Ecto neural progenitor cell (in vitro differentiated cells): ENCODE results near the gene PACRGL.

ENCODE experiments used
- DNase-seq: peaks from one replicate; pipeline ENCODE4 v3.0.0-alpha.2; 2018; ENCODE audit warnings: low spot score

The PACRGL gene

DNA sequence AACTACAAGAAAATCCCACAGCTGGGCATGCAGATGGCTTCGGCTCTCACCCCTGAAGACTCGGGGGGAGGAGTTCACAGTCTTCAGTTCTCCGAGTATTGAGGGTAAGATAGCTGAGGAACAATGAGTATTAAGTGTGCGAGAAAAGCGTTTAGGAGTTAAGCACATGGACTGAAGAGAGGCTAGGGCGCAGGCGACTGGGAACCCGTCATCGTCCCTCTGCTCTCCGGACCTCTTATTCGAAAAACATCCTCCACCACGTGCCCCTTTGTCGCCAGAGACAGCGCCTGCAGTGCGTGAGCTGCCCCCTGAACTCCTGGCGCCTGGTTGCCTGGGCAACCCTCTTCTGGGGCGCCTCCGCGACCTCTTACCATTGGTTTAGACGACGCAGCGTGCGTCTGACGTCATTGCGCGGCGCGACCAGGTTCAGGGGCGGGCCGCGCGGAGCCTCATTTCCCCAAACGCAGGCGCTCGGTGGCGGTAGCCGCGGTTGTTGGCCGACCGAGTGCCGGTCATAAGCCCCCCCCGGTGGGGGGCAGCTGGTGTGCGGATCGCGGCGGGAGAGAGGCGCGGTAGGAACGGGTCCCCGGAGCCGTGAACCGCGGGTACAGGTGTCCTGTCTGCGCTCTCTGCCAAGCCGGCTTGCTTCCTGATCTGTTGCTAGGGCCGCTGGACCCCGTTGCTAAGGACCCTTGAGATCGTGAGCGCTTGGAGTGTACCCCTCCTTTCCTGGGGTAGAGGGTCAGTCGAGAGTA, at the start of gene PACRGL:
Gene PACRGL (plus strand): TSS at position 452 of the 755 bp plus-strand sequence. CDS start 4,024 bp downstream, outside the sequence.
- peak; percentile 95 for DNase-seq

DNA sequence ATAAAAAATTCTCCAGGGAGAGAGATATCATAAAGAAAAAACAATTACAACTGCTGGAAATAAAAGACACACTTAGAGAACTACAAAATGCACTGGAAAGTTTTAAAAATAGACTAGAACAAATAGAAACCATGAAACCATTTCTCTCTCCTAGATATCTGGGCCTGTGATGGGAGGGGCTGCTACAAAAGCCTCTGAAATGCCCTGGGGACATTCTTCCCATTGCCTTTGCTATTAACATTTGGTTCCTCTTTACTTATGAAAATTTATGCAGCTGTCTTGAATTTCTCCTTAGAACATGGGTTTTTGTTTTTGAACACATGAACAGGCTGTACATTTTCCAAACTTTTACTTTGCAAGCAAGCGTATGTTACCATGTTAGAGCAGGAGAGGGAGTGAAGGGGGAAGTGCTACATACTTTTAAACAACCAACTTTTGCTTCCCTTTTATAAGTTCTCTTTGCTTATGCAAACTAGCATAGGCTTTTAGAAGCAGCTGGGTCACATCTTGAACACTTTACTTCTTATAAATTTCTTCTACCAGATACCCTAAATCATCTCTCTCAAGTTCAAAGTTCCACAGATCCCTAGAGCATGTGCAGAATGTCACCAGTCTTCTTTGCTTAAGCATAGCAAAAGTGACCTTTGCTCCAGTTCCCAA, 47.9 kb upstream of the PACRGL start:
- DNase-seq: no peak

DNA sequence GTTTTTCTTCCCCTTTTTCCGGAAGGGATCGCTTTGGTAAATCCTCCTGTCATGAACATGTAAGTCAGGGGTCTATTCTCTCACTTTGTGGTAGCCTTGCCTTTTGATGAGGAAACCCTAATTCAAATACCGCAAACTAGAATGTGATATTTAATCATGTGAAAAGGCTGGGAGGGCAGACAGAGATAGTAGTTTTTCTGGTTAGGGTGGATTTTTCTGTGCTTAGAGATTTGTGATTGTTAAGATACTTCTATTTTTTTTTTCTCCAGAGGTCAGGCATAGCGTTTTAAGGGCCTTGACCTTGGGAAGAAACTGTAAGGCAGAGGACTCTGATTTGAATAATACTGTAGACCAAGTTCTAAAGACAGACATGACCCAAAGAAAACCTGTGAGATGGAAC, 41.8 kb upstream of the PACRGL start:
- DNase-seq: no peak

DNA sequence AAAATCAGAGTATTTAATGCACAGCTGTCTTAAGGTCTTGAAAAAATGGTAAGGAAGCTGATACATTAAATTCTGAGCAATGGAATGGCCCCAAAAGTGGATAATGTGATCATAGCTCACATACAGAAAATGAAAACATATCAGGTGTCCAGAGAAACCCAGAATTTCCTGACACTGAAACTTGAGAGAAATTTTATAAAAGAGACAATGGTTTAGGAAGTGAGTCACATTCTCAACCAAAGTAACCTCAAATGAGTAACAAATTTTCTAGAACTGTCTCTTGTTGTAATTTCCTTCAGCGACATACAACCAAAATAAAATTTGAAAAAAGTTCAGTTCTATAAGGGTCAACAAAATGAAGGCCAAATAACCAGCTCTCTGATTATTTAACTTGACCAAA, 37.4 kb upstream of the PACRGL start:
- DNase-seq: no peak

DNA sequence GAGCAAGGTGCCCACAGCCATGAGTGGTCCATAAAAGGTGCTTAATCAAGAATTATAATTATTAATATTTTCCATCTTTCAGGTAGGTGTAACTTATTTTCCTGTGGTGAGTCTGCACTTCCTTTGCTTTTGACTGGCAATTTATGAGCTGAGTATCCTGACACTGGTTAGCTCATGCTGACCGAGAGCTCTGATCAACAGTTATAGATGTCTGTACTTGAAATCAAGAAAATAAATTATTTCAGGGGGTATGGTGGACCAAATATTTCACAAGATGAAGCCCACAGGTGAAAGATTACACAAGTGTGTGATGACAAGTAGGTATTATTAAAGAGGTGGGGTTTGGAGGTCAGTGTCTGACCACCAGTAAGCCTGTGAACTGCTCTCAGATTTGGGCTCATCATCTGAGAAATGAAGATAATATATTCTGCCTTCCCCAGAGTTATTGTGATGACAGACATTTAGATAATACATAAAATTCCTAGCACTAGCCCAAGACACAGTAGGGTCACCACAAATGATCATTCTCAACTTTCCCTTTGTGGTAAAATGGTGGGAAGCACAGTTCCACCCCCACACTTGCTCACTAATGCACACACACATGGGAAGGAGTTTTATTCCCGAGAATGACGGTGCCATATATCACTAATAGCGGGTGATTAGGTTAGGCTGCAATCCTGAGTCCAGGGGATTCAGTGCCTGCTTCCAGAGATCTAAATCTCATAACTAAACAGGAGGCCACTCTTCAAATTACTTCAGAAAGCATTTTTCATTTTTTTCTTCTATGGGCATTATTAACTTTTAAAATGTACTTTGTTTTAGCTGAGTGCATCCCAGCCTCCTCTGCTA, 34.0 kb upstream of the PACRGL start:
- no peak for DNase-seq

DNA sequence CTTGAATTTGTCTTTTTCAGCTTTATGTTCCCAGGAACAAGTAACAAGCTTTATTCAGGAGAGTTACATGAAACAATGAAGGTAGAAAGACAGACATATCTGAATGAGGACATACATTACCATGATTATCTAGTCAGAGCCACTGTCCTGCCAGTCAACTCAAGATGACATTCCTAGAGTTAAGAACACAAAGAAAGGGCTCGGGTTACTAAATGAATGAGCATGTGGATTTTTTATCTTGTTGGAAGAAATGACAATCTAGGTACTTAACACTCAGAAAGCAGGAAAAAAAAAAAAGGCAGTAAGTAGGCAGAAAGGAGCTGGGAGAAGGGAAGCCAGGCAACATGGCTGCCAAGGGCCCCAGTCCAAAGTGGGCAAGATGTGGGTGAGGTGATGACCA, 28.0 kb upstream of the PACRGL start:
- no peak for DNase-seq

DNA sequence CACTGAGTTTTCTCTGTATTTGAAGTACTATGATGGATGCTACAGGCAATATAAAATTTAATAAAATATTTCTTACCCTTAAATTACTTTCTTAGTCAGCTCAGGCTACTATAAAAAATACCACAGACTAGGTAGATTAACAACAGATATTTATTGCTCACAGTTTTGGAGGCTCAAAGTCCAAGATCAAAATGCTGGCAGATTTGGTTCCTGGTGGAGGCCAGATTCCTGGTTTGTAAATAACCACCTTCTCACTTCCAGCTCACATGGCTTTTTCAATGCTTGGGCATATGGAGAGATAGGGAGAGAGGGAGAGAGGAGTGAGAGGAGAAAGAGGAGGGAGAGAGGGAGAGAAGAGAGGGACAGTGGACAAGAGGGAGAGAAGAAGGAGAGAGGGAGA, 24.5 kb upstream of the PACRGL start:
- DNase-seq: no peak

DNA sequence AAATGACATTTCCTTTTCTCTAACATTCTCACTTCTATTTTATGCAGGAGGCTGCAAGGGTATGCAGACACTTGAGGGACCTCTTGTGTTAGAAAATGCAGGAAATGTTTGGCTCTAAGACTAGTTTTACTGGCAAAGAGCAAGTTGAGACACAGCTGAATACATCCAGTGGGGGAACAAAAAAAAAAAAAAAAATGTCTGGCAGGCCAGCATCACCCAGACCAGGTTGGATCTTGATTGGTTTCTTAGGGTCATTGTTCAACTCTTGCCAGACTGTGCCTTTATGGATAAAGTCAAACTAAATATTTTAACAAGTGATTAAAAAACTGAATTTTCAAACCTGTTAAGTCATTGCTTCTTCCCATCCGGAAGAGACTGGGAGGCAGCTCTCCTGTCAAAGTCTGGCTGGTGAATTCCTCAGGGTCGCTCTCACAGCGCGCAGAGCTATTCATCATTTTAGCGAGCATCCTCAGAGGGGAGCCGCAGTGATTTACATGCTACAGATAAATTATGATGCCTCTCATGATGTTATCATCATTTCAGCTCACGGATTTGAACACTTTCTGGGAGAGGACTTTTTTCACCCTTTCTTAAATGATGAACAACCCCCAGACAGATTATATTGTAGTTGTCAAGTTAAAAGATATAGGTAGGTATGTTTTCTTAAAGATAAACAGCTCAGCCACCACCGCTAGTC, 23.6 kb upstream of the PACRGL start:
- no peak for DNase-seq

DNA sequence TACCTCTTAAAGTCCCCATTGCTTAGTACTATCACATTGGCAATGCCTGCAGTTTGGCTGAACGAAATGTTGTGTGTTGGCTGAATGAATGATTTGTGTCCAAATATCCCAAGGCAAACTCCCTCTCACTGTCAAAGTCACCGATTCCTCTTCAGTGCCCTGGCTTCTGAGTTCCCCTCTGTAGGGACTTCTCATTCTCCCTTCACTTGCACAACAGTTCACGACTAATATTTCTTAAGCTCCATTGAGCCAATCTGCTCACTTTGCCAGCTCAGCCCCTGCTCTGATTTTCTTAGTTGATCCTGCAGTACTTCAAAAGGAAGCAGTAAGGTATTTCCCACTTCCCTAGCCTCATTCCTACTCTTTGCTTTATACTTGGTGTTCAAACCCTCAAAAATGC, 21.9 kb upstream of the PACRGL start:
- DNase-seq: no peak

DNA sequence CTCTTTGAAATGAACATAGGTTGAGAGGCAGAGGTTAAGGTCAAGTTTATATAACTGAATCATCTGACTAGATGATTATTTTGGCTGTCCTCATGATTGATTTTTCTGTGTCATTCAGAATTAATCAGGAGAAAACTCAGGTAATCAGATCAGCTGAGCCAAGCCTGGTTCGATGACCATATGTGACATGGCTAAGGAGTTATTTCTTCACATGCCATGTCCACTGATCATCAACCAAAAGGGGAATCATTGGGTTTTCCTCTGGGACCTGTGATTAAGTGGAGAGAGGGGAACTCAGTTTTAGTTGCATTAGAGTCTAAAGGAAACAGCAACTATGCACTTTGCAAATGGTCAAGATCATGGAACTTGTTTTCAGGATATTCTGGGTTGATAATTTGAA, 20.3 kb upstream of the PACRGL start:
- no peak for DNase-seq

DNA sequence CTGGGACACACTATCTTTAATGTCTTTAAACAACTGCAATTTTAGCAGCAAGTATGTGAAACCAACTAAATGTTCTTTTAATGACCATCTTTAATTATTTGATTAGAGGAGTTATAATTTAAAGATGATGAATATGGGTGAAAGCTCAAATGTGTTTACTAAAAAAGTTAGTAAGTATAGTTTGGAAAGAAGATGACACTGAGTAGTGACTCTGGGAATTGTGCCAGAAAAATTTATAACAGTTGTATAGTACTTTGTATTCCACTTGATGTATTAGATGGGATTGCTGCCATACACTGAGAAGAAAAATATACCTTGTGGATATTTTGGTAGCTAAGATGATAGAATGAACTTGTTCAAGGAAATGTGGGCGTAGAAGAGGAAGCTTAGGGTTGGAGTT, 19.5 kb upstream of the PACRGL start:
- no peak for DNase-seq

DNA sequence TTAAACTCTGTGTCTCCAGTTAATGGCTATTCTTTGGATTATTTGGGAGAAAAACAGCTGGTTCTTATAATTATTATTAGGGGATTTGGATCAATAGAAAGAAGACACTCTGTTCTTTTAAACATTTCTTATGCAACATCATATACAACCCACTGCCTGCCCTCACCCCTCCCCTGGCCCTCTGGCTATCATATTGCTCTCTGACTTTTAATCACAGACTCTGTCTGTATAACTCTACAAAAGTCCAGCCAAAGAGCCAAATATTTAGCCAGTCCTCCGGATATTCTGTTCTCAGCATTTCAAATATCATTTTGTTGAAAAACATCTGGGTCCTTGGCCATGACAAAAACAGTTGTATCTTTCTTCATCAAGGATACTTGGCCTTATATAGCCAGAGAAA, 19.0 kb upstream of the PACRGL start:
- no peak for DNase-seq

DNA sequence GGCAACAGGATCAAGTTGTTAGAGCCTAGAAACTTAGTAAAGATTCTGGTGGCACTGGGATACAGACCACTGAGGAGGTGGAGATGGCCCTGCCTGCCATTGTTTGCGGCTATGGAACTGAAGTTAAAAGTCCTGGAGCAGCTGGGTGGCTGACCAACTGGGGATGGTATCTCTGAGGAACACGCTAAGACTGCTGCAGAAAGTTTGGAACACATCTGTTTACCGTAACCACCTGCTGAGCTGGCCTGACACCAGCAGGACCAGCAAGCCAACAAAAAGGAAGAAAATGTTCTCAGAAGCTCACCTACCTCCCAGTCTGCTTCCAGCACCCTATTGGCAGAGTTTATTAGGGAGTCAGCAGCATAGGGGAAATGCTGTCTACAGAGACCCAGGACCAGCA, 17.4 kb upstream of the PACRGL start:
- DNase-seq: no peak

DNA sequence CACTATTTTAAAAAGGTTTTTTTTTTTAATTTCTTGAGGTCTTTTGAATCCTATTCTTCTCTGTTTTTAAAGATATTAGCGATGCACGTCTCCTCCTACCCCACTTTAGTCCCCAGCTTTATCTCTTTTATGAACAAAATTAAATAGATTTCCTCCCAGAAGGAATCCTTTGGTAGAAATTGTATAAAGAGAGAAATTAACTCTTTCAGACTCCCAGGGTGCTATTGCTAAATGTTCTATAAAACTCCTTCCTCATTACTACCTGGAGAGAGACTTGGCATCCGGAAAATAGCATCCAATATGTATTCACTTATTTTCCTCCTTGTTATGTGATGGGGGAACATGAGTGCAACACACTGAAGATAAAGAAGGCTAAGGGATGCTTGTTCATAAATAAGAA, 16.5 kb upstream of the PACRGL start:
- DNase-seq: no peak

DNA sequence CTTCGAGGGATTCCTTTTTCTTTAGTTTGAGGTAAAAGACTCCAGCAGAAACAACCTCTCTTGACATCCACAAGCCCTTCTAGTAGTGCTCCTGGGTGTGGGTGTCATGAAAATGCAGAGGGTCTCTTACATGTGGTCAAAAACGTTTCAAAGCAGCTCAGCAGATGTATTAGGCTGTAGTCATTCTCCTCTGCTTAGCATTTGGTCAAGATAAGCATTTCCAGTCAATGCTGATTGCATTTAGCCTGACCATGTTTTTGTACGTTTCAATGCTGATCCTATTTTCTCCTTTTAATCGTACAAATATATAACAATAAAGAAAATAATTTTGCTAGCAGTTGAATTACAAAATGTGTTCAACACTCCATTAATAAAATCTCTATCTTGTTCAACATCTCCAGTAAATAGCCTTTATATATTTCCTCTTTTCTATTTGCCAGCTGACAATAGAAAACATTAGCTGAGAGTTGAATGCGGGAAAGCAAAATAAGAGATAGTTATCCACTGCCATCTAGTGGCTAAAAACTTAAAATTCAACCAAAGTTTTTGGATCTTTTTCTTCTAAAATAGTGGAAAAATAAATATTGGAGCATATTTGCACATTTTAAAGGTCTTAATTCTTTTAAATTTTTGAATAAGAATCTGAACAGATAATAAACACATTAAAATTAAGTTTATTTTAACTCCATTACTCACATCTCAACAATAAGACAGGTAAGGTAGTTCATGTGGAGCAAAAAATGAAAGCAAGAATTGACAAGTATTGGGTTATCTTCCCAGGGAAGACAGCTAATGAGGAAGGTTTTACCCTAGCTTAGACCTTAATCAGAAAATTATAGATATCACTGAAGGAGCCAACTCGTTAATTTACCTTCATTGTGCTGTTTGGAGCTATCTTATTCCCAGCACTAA, 15.2 kb upstream of the PACRGL start:
- no peak for DNase-seq

DNA sequence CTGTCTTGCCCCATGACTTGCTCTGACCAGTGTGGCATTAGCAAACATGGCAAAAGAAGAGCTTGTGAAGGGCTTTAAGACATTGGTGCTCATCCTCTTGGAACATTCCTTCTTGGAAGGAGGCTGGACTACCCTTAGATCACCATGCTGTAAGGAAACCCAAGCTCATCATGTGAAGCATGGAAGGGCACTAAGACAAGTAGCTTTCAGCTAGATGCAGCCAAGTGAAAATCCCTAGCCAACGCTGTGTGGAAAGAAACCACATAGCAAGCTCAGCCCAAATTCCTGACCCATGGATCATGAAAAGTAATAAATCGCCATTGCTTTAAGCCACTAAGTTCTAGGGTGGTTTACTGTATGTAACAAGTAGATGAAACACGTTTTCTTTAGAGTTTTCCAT, 12.4 kb upstream of the PACRGL start:
- no peak for DNase-seq

DNA sequence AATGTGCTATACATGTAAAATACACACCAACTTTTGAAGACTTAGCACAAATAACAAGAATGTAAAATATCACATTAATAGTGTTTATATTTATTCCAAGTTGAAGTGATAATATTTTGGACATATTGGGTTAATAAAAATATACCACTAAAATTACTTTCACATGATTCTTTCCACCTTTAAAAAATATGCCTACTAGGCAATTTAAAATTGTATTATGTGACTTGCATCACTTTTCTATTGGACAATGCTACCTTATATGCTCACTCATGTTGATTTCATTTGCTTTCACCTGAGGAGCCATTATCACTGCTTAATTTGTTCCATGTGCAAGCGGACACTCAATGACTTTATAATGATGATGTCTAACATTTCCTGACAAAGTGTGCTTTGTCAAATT, 3.4 kb upstream of the PACRGL start:
- DNase-seq: no peak

DNA sequence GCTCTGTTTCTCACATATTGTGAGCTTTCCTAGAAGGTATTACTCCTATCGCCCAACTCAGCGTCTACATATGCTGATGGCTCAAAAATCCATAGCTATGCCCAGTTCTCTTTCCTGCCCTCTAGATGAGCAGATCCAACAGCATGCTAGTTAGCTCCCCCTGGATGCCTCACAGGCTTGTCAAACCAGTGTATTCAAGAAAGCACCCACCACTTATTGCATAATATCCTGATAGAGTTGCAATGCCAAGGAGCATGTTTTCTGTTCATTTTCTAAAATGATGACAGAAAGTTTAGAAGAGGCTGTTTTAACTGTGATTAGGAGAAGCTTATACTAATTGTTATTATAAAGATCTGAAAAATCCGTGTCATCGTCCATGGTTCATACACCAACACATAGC, 1.9 kb upstream of the PACRGL start:
- no peak for DNase-seq

DNA sequence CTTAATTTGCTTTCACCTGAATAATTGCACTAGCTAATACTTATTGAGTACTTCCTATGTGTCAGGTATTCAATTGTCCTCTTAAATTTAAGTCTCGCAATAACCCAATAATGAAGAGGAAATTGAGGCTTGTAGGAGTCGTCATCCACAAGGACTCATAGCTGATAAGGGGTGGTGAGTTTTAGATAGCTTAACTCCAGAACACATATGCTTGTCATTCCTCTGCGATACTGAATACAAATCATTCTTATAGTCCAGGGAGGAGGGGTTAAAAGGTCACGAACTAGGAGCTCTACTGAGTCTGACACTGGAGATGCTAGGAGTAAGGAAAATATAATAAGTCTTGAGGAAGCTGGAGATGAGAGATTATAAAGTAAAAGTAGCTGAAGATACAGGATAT, 1.4 kb upstream of the PACRGL start:
- no peak for DNase-seq

DNA sequence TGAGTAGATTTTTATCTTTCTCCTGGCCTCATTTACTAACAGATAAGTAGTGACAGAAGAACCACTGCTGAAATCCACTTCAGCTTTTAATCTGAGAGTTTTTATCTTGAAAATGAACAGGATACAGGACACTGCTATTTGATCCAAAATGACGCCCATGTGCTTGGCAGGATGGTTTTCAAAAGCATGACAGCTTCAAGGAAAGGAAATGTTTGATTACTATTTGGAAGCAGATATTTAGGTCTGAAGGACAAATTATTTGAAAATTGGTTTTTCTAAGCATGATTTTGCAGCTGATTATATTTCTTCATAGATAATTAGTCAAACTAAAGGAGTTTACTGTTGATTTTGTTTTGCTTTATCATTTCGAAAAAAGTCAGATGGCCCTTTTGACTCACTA, 11.1 kb downstream of the PACRGL start:
- no peak for DNase-seq

DNA sequence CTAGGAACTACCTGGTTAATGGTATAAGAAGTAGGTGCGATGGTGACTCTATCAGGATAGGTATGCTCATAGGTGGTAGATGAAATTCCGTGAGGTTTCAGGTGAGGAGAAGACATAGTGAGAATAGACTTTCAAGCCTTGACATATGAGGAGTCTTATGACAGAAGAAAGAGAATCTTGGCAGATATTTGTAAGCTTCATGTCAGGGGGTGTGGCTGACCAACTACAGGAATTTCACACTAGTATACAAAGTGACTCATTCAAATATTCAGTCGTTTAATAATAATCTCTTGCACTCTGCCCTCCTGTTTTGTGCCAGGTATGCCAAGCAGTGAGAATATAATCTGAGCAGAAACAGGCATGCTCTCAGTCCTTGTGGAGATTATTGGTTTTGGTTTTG, 22.8 kb downstream of the PACRGL start:
- no peak for DNase-seq
